Spleen (tissue), 11 donors: ENCODE data around the gene LRRC31. TPM values are rescaled to one million over a fixed set of nuclear protein-coding genes. Genes with fewer than 3 reads are reported as not detected.

Experiments used
- DNase-seq: peaks from one replicate; pipeline ENCODE4 v3.0.0-alpha.2; 2020
- H3K27ac ChIP-seq, 8 donors: fragments of 200-600 bp; sonication (generic) in 7 of 8; 1 replicate in 4 of 8; 2 replicates in 4 of 8; pipeline versions ENCODE4 v1.5.0 to v1.8.0; 2016 to 2021; ENCODE audit warnings: inconsistent platforms in 4 of 8, mild to moderate bottlenecking in 4 of 8, moderate library complexity in 1 of 8
- H3K27me3 ChIP-seq, 7 donors: fragments of 200-600 bp; sonication (generic) in 6 of 7; replicated peaks in 1 of 7; 1 replicate in 4 of 7; 2 replicates in 3 of 7; pipeline versions ENCODE4 v1.5.0 to v1.8.0; 2016 to 2021; ENCODE audit warnings: inconsistent platforms in 3 of 7, mild to moderate bottlenecking in 1 of 7
- H3K36me3 ChIP-seq, 6 donors: fragments of 200-600 bp; sonication (generic) in 5 of 6; 1 replicate in 4 of 6; 2 replicates in 2 of 6; pipeline versions ENCODE4 v1.5.0 to v1.8.0; 2016 to 2021; ENCODE audit warnings: inconsistent platforms in 2 of 6
- H3K4me1 ChIP-seq, 6 donors: fragments of 200-600 bp; sonication (generic) in 5 of 6; 1 replicate in 3 of 6; 2 replicates in 3 of 6; pipeline versions ENCODE4 v1.5.0 to v1.8.0; 2016 to 2021; ENCODE audit warnings: inconsistent platforms in 3 of 6
- H3K4me3 ChIP-seq, 8 donors: fragments of 200-600 bp; sonication (generic) in 7 of 8; 1 replicate in 4 of 8; 2 replicates in 4 of 8; pipeline versions ENCODE4 v1.5.0 to v1.8.0; 2016 to 2021; ENCODE audit warnings: inconsistent platforms in 4 of 8, mild to moderate bottlenecking in 4 of 8, moderate library complexity in 2 of 8
- H3K9me3 ChIP-seq, 8 donors: fragments of 200-600 bp; sonication (generic) in 7 of 8; 1 replicate in 4 of 8; 2 replicates in 4 of 8; pipeline versions ENCODE4 v1.5.0 to v1.8.0; 2016 to 2021; ENCODE audit warnings: inconsistent platforms in 4 of 8
- CTCF ChIP-seq, 11 experiments: fragments of 200-600 bp in 7 of 11; fragments of 450-650 bp in 4 of 11; sonication (generic) in 4 of 11; IDR thresholded peaks in 8 of 11; conservative IDR thresholded peaks in 3 of 11; 1 replicate in 7 of 11; 2 replicates in 4 of 11; pipeline versions ENCODE4 v1.4.0 to v1.8.0; 2016 to 2021; ENCODE audit warnings: antibody characterized with exemption in 11 of 11, inconsistent platforms in 4 of 11, mild to moderate bottlenecking in 1 of 11
- POLR2A ChIP-seq, 3 donors: fragments of 450-650 bp; IDR thresholded peaks; one replicate each; pipeline ENCODE4 v1.5.1; 2017; ENCODE audit warnings: antibody characterized with exemption in 3 of 3, mild to moderate bottlenecking in 1 of 3
- POLR2AphosphoS5 ChIP-seq, 3 donors: sonication (generic); formaldehyde crosslinking; IDR thresholded peaks; one replicate each; pipeline ENCODE4 v1.5.1; 2017; ENCODE audit warnings: antibody characterized with exemption in 3 of 3
- WGBS, 5 donors: extraction: QIAGEN DNeasy Blood & Tissue Kit in 3 of 5; methylation state at CpG; one replicate each; pipeline versions ENCODE4 v1.1.5 to v1.1.7; 2013 to 2018; 5-methylcytosine and 5-hydroxymethylcytosine counted together
- intact Hi-C: fragments of 100-400 bp; cut with DNase I; formaldehyde crosslinking; loops from one replicate; pipeline ENCODE4 v1.15.0; 2023; ENCODE audit warnings: low total_unique reads
- polyA plus RNA-seq, 3 donors: library from polyadenylated mRNA; stranded (reverse); fragments of 200-250 nt; gene quantifications; one replicate each; pipeline ENCODE4 v1.2.1, GENCODE V29; 2013
- total RNA-seq, 7 donors: library from RNA; depleted of rRNA in 3 of 7; stranded (reverse); fragments of >200 nt in 3 of 7; fragmentation: NEBNext Ultra II Directional in 4 of 7; extraction: Animal tissue kit (Norgen Biotek cat#: 25700) in 4 of 7; gene quantifications; one replicate each; pipeline versions ENCODE4 v1.1.0 to v1.2.1, GENCODE V29; 2016 to 2021
- donor health status: healthy with polysubstance abuse.
- donor health status: DM: no; HTN: no; CAD: no; lungs with moderate emphysema.
- donor health status: DM: no; HTN: no; CAD: no.
- donor health status: Bipolar disorder and iron deficiency.
- donor health status: healthy.
- donor health status: DM: no; HTN: no; CAD: no.
- donor health status: DM: yes; HTN: yes; CAD: no.

LRRC31 gene
- total and polyA plus RNA-seq, 10 donors, result 0.03 to 0.79 (median 0.25) TPM; not detected in 4

DNA sequence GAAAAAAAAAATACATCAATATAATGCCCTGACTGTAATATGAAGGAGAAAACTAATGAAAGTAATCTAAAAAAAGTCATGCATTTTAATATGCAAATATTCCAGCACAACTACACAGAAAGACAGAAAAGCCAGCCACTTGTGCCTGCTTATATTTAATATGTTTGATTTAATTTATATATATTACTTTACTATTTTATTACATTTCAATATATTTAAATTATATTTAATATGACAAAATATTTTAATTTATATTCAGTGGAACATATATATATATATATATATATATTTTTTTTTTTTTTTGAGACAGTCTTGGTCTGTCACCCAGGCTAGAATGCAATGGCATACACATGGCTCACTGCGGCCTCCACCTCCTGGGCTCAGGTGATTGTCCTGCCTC lies 27.5 kb upstream of the LRRC31 start:
- H3K27ac ChIP-seq, result no peak overlapping the region
- no peaks in the 10 kb centered on the region for H3K27me3 ChIP-seq
- no peak overlapping the region for H3K4me3 ChIP-seq
- H3K36me3 ChIP-seq, result no peaks in the 10 kb centered on the region
- DNase-seq, result no peak
- intact Hi-C loops, result no loop called here
- 91 to 100% (median 96%) methylated on average over 1 of the region's 1 CpG for WGBS, 5 donors
- no peaks in the 10 kb centered on the region for H3K4me1 ChIP-seq
- peaks cover 0 to 27% (median 24%) of the 10 kb centered on the region in 8 donors for H3K9me3 ChIP-seq
- no peak for TF ChIP-seq CTCF (IDR thresholded peaks at IDR 0.05 in 8 of 11, conservative IDR thresholded peaks at IDR 0.05 in 3 of 11)
- no peak for TF ChIP-seq POLR2A (IDR thresholded peaks at IDR 0.05)
- no peak for TF ChIP-seq POLR2AphosphoS5 (IDR thresholded peaks at IDR 0.05)

DNA sequence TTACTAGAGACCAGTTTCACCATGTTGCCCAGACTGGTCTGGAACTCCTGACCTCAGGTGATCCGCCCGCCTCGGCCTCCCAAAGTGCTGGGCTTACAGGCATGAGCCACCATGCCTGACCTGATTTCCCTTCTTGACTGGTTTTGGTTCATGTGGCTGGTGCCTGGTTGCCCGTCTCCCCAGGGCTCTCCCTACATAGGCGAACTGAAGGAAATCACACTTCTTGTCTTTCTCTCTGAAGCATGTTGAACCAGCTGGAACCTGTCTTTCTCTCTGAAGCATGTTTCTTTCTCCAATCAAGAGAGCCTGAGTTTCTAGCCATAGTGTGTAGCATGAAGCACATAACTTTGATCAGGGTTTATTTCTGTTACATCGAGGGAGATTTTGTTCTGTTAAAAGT lies 25.3 kb upstream of the LRRC31 start:
- WGBS, 5 donors, result 71 to 77% (median 75%) methylated on average over 6 of the region's 6 CpGs

DNA sequence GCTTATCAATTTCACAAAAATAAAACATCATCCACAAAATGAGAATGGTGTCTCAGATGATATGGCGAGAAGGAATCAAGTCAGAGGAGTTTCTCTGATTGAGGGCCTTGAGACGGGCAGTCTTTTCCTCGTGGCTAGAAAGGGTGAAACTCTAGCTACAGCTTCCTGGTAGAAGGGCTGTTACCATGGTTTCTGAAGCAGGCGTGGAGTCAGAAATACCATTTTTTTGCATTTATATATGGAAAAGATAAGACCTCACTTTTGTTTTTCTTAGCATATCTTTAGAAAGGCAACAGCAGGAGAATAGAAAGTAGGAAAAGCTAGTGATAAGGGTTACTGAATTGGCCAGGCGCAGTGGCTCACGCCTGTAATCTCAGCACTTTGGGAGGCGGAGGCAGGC lies 24.4 kb upstream of the LRRC31 start:
- Histone ChIP-seq H3K4me1 (no peaks in the 10 kb centered on the region), H3K9me3 (no peaks in the 10 kb centered on the region), H3K4me3 (no peak overlapping the region), H3K27me3 (no peaks in the 10 kb centered on the region), H3K36me3 (no peaks in the 10 kb centered on the region), H3K27ac (no peak overlapping the region)
- no peak for DNase-seq
- TF ChIP-seq CTCF (IDR thresholded peaks at IDR 0.05 in 8 of 11, conservative IDR thresholded peaks at IDR 0.05 in 3 of 11), result no peak
- no peak for TF ChIP-seq POLR2A (IDR thresholded peaks at IDR 0.05)
- no peak for TF ChIP-seq POLR2AphosphoS5 (IDR thresholded peaks at IDR 0.05)
- WGBS, 5 donors, result 68 to 76% (median 72%) methylated on average over 7 of the region's 7 CpGs
- intact Hi-C loops, result no loop called here

More for the DNA sequence above, 25.3 kb upstream of the LRRC31 start:
- Histone ChIP-seq H3K9me3 (peaks cover 0 to 5% (median 2%) of the 10 kb centered on the region in 8 donors), H3K4me3 (no peak overlapping the region), H3K27me3 (no peaks in the 10 kb centered on the region), H3K27ac (no peak overlapping the region), H3K4me1 (no peaks in the 10 kb centered on the region), H3K36me3 (no peaks in the 10 kb centered on the region)
- intact Hi-C loops, result no loop called here
- TF ChIP-seq CTCF (IDR thresholded peaks at IDR 0.05 in 8 of 11, conservative IDR thresholded peaks at IDR 0.05 in 3 of 11), result no peak
- no peak for TF ChIP-seq POLR2AphosphoS5 (IDR thresholded peaks at IDR 0.05)
- no peak for TF ChIP-seq POLR2A (IDR thresholded peaks at IDR 0.05)
- DNase-seq, result no peak

- DNase-seq, result no peak
- Histone ChIP-seq H3K4me3 (no peak overlapping the region), H3K9me3 (no peaks in the 10 kb centered on the region), H3K36me3 (no peaks in the 10 kb centered on the region), H3K4me1 (no peaks in the 10 kb centered on the region), H3K27me3 (no peaks in the 10 kb centered on the region), H3K27ac (no peak overlapping the region)
- WGBS, 5 donors, result 82 to 91% (median 85%) methylated on average over 7 of the region's 7 CpGs
- intact Hi-C loops, result no loop called here
- TF ChIP-seq POLR2AphosphoS5 (IDR thresholded peaks at IDR 0.05) (no peak), CTCF (IDR thresholded peaks at IDR 0.05 in 8 of 11, conservative IDR thresholded peaks at IDR 0.05 in 3 of 11) (no peak), POLR2A (IDR thresholded peaks at IDR 0.05) (no peak)
Observed at GRCh38 chr3:169891886-169892285, 22.2 kb upstream of the LRRC31 start.
